GM19240 (cell line): Measurements from ENCODE around the gene TRAF3.

Experiments used
- DNase-seq: peaks from one replicate; pipeline ENCODE4 v3.0.0; 2011; ENCODE audit warnings: low spot score; ENCODE audit not compliant: insufficient read length

Gene TRAF3

GRCh38 chr14:102952276-102952675, 175.0 kb downstream of the TRAF3 start:
- no peak for DNase-seq

DNA sequence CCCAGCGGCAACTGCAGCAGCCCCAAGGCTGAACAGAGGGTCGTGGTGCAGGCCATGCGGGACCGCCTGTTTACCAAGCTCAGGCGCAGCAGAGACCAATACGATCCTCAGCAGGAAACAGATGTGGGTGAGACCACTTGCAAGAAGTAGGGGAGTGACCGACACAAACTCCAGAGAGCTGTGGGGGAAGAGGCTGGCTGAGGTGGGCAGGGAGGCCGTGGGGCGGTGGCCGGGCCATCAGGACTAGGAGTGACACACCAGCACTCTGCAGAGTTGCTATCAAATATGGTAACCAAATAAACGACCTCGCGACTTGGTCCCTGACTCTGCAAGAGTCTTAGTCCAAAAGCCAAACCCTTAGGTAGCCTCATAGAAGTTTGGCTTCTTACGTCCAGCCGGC, 175.9 kb downstream of the TRAF3 start:
- no peak for DNase-seq

DNA sequence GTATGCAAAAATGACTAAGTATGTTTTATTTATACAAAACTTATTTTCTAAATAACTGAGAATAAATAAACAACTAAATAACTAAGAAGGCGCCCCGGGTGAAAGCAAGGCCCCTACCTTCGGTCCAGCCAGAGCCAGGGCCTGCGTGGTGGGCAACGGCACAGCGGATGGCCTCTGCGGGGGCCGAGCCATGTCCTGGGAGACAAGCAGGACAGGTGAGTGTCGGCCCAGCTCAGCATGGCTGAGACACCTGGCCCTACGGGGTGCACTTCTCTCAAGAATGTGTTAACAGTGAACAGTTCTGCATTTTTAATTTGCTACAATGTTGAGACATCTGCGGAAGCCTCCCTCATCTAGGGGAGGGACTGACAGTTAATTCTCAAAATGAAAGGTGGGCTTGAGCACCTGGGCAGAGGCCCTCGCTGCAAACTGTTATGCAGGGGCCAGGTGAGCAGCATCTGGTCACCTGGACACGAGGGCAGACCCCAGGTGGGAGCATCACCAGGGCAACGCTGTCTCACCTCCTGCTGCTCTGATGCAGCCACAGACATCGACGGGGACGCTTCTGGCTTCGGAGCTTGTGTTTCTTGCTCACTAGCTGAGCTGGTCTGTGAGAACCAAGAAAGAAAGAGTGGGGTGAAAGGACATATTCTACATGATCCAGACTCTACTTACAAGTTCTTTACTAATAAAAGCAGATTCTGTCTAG, 177.0 kb downstream of the TRAF3 start:
- no peak for DNase-seq

DNA sequence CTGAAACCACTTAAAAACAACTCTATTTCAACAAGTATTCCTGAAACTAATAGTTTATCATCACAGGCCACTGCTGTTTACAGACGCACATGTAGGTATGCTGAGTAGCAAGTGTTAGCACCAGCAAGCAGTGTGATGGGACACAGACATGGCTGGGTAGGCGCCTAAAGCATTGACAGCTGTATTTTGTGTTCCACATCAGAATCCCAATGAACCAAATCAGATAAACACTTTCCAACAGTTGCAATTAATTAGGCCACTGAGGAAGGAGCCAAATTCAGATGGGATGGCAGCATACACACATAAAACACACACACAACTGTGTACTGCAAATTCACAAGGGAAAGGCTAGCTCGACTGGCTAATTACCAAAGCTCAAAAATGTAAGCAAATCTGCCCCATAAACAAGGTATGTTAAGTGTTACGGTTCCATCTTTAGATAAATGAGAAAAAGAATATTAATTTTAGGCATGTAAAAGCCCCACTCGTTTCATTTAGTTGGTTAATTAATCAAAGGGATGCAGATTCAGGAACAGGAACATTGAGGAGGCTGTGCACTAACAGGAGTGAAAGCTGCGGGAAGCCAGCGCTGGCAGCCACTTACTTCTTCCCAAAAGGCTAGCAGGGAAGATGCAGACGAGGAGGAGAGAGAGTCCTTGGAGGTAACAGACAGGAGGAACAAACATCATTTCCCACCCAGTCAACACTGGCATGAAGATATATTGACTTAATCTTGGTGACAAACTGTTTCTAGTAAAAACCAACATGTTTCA, 178.6 kb downstream of the TRAF3 start:
- no peak for DNase-seq

- DNase-seq, result no peak
Measured at GRCh38 chr14:102957222-102957621, 180.0 kb downstream of the TRAF3 start.

DNA sequence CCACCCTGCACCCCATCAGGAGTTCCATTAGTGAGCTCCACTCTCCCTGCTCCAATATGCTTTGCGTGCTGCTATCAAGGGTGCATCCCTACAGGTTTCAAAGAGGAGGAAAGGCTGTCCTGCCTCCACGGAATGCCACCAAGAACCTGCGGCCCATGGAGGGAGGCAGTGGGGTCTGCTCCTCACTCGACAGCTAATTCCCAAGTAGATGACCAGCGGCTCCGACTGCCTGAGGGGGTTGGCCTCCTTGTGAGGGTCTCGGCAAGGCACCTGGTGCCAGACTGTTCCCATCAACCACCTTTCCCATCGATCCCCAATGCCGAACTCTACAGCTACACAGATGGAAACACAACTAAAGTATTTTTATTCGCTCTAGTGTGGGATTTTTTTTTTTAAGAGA, 181.2 kb downstream of the TRAF3 start:
- no peak for DNase-seq
